Activated CD8-positive, alpha-beta memory T cell treated with anti-CD3 and anti-CD28 coated beads, Interleukin-2, amount 50 U/mL, for 4 hours (primary cell): ENCODE data around the gene DDX39A.
"Not testable (repeated sequence)": the region's sequence is repeated elsewhere in the genome, so short reads cannot be mapped to it uniquely, and the experiment has no call there.

Experiments
- DNase-seq: peaks from one replicate; pipeline ENCODE4 v3.0.0-alpha.2; 2020

Gene DDX39A

DNA sequence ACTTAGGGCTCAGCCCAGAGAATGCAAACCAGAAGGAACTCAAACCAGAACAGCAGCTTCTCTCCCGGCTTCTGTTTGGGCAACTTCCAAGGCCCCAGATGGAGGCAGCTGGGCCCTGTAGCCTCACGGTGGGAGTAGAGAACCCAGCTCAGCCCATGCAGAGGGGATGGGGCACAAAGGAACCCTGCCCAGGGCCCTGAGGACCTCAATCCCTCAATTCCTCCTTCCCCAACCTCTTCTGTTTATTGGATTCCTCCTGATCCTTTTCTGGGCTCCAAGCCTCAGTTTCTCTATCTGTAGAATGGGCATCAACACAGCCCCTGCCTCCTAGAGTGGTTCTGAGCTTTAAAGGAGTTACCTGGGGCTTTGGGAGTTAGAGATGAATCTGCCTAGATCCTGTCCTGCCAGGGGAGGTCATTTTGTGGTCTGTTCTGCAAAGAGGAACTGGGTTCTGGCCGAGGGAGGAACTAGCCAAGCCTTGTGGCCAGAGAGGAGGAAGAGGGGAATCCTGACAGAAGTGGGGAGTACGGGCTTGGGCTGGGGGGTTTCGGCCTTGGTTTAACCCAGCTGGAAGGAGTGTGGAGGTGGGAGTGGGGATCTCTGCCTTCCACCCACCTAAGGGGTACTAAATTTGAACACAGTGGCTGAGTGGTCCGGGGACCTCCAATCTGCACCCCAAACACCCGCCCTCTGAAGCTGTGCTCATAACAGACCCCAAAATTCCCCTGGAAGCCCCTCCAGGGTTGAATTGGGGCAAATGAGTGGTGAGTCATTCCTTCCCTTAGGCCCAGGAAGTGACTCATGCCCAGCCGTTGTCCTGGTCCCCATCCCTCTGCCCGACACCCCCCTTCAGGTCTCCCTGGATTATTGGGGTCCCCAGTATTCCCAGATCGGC is 35.2 kb downstream of the DDX39A start:
- peak; percentile 71 for DNase-seq

DNA sequence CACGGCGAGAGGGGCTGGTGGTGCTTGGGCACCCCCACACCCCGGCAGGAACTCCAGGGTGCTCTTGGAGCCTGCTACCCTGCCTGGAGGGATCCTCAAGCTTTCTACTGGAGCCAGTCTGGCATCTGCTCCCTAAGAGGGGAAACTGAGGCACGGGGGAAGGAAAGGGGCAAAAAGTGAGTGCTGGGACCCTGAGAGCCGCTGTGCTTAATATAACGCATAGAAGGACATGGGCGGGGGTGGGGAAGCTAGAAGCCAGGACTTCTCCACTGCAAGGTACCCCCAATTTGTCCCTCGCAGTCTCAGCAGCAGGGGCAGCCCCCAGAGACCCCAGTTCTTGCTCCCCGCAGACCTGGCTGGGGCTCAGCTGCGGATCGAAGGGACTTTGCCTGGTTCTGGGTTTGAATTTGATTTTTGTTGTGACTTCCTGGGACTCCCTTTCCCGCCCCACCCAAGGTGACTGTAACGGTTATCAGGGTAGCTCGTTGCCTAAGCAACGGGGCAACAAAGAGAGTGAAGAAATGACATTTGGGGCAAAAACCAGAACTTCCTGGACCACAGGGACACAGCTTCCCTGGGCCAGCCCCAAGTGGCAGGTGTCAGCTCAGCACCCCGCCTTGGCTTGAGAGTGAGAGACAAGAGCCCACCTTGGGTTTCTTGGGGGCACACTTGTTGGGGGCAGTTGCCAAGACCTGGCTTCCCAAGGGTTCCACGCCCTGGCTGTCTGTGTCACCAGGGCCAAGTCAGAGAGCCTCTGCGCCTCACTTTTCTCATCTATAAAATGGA is 37.3 kb downstream of the DDX39A start:
- peak; percentile 70 for DNase-seq

DNA sequence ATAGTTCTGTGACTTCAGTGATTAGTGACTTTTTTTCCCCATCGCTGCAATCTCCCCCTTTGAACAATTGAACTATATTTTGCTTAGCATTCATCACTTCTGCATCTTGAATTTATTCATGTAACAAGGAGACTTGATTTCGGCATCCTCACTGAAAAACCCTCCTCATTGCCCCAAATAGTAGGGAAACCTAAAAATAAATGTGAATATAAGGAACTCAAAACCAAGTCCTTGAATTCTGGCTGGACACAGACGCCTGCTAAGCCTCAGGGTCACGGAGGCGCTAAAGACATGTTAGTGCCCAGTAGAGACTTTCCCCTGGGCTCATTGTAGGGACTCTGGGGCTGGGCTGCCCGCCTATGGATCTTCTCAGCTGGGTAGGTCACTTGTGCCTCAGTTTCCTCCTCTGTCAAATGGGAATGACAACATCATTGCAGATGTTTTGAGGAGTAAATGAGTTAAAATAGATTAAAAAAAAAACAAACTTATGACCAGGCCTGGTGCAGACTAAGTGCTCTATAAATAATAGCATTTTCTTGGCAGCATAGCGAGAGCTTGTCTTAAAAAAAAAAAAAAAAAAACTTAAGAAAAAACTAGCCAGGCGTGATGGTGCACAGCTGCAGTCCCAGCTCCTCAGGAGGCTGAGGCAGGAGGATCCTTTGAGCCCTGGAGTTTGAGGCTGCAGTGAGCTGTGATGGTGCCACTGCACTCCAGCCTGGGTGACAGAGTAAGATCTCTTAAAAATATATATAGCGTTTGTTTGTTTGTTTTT is 39.7 kb downstream of the DDX39A start:
- DNase-seq = no peak

GRCh38 chr19:14378890-14379289 is 40.3 kb downstream of the DDX39A start:
- no peak for DNase-seq

GRCh38 chr19:14377883-14378328 is 41.2 kb downstream of the DDX39A start:
- no peak for DNase-seq

- no peak for DNase-seq
These were observed 43.4 kb downstream of the DDX39A start for GRCh38 chr19:14375582-14376291.

DNA sequence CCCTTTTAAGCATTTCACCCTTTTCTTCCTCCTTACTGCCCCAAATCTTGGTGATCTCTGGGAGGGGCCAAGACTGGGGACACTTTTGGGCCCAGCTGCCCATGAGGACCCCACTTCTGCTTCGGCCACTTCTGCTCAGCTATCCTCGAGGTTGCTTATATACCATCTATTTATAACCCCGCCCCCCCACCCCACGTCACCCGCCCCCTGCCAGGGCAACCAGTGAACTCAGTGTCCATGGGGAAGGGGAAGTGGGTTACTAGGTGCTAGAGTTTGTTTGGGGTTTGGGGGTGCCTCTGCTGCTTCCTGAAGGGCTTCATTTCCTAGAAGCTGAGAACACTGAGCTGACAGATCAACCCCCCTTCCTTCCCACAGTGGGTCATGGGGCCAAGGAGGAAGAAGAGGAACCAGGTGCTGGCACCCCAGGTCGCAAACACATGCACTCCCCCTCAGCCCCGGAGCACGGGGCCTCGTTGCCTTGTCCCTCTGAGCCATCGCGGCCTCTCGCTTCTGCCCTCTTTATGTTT is 44.0 kb downstream of the DDX39A start:
- peak; percentile 60 for DNase-seq

DNA sequence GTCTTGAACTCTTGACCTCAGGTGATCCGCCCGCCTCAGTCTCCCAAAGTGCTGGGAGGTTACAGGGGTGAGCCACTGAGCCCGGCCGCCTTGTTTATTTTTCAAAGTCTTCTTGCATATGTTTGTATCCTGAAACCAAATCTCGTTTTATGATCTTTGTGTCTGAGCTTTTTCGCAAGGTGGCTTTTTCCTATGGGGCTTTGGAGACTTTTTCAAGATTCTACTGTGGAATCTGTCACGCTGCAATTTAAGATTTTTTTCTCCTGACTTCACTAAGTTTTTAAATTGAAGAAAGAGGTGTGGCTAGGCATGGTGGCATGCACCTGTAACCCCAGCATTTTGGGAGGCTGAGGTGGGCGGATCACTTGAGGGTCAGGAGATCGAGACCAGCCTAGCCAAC is 44.8 kb downstream of the DDX39A start:
- DNase-seq = not testable (repeated sequence)

DNA sequence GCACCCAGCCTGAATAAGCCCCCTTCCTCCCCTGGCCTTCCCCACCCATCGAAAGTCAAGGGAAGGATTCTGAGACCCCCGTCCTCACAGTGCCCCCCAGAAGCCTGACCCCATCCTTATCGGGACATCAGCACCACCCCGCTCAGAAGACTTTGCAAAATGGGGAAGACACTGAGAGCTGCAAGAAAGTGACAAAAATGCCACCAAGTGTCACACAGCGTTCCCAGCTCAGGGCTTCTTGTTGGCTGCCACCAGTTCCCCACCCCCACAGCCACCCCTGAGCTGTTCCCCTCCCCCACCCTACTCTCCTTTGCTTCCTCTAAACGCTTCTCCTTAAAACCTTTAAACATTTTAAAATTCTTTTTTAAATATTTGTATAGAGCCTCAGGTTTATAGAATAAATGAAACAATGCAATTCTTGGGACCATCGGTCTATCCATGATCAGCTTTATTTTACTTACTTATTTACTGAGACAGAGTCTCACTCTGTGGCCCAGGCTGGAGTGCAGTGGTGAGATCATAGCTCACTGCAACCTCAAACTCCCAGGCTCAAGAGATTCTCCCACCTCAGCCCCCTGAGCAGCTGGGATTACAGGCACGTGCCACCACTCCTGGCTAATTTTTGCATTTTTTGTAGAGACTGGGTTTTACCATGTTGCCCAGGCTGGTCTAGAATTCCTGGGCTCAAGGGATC is 46.6 kb downstream of the DDX39A start:
- not testable (repeated sequence) for DNase-seq

DNA sequence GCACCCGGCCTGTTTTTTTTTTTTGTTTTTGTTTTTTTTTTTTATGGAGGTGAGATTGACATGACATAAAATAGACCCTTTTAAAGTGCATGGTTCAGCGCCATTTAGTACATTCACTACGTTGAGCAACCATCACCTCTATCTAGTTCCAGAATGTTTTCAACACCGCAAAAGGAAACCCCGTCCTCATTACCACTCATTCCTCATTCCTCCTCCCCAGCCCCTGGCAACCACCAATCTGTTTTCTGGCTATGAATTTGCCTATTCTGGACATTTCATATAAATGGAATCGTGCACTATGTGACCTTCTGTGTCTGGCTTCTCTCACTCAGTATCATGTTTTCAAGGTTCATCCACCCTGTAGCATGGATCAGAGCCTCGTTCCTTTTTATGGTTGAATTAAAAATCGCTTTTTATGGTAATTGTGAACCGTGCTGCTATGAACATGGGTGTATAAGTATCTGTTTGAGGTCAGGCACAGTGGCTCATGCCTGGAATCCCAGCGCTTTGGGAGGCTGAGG is 47.8 kb downstream of the DDX39A start:
- no peak for DNase-seq

DNA sequence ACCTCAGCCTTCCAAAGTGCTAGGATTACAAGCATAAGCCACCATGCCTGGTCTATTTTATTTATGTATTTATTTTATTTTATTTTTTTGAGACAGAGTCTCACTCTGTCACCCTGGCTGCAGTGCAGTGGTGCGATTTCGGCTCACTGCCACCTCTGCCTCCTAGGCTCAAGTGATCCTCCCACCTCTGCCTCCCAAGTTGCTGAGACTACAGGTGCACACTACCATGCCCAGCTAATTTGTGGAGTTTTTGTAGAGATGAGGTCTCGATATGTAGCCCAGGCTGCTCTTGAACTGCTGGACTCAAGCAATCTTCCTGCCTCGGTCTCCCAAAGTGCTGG is 48.2 kb downstream of the DDX39A start:
- no peak for DNase-seq

DNA sequence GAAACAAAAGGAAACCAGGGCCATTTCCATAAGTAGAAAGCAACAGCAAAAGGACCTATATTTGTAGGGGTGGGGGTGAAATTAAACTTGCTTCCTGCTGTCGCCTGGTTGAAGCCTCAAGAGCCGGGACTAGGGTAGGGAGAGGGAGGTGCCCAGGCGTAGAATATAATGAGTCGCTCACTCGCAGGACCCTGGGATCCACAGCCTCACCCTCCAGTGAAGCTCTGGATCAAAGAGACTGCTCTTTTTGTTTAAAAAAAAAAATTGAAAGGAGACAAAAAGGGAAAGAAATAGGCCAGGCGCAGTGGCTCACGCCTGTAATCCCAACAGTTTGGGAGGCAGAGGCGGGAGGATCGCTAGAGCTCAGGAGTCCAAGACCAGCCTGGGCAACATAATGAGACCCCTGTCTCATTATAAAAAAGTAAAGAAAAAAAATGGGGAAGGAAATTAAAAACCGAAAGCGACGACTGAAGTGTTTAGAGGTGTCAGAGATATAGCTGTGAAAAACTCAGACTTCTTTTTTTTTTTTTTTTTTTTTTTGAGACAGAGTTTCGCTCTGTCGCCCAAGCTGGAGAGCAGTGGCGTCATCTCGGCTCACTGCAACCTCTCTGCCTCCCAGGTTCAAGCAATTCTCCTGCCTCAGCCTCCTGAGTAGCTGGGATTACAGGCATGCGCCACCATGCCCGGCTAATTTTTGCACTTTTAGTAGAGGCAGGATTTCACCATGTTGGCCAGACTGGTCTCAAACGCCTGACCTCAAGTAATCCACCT is 48.8 kb downstream of the DDX39A start:
- DNase-seq = peak; percentile 59

GRCh38 chr19:14369399-14370168 is 49.6 kb downstream of the DDX39A start:
- DNase-seq = peak; percentile 89

- no peak for DNase-seq
These were observed 51.1 kb downstream of the DDX39A start for GRCh38 chr19:14368011-14368513.

GRCh38 chr19:14367016-14367415 is 52.1 kb downstream of the DDX39A start:
- DNase-seq = no peak

DNA sequence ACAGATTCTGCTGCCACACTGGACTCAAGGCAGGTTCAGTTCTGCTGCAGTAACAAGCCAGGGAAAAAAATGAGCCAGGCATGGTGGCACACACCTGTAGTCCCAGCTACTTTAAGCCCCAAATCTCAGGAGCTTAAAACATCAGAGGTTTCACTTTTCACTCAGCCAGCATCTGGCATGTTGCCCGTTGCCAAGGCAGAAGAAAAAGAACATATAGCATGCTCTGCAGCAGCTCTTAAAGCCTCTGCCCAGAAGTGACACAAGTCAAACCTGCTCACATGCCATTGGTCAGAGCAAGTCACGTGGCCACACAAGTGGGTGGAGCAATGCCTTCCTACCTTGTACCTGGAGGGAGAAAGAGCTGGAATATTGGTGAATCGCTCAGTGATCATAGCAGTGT is 52.6 kb downstream of the DDX39A start:
- DNase-seq = peak; percentile 83

DNA sequence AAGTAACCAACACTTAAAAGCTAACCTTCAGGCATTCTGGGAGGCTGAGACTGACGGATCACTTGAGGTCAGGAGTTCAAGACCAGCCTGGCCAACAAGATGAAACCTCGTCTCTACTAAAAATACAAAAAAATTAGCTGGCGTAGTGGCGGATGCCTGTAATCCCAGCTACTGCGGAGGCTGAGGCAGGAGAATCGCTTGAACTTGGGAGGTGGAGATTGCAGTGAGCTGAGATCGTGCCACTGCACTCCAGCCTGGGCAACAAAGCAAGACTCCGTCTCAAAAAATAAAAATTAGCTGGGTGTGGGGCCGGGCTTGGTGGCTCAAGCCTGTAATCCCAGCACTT is 55.1 kb downstream of the DDX39A start:
- DNase-seq = not testable (repeated sequence)

GRCh38 chr19:14363183-14364097 is 55.7 kb downstream of the DDX39A start:
- peak; percentile 56 for DNase-seq

DNA sequence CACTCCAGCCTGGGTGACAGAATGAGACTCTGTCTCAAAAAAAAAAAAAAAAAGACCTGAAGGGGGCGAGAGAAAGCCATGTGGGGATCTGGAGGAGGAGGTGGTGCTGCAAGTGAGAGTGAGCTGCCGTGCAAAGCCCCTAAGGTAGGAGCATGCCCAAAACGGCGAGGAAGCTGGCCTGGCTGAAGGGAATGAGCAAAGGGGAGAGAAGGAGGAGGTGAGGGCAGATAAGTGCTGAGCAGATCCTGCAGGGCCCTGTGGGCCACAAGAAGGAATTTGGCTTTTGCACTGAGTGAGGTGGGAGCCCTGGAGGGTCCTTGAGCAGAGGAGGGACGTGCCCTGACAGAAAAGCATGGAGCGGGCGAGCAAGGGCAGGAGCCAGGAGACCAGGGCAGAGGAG is 57.3 kb downstream of the DDX39A start:
- peak; percentile 44 for DNase-seq
